ENCODE measurements around the gene CCDC169.
A peak's percentile ranks its signal among the peaks of the same experiment; 100 is the strongest.

CCDC169 gene

GRCh38 chr13:36329361-36329760 lies 31.7 kb upstream of the CCDC169 start:
- Histone ChIP-seq H3K36me3 (ENCODE audit: control insufficient read depth in 2 of 2, insufficient read depth in 1 of 2, low read length in 2 of 2) (peaks cover 27 to 59% of the 10 kb centered on the region in 2 experiments), H3K4me3 (ENCODE audit: low read depth, low read length) (no peak overlapping the region), H3K4me1 (ENCODE audit: control insufficient read depth, insufficient read depth, low read length) (peaks cover 3% of the 10 kb centered on the region; the same call in 1 of the 2 replicates), H3K27ac (ENCODE audit: extremely low read depth, low read depth, low read length) (no peak overlapping the region), H3K9me3 (ENCODE audit: control insufficient read depth, insufficient read depth, low read depth, low read length) (no peaks in the 10 kb centered on the region)
- TF ChIP-seq SCRT2 (tag by site-specific recombination; IDR thresholded peaks at IDR 0.05) (peak; percentile 35; the same call in 1 of the 2 replicates), ZNF23 (tag by site-specific recombination; IDR thresholded peaks at IDR 0.05; ENCODE audit: borderline replicate concordance) (no peak)
- CTCF ChIA-PET: no interaction called here
- POLR2A ChIA-PET: interaction anchor here (0.6 kb wide), 1 partner anchor 21 kb away, joined by 3 read pairs; no protein-coding TSS in a partner anchor

DNA sequence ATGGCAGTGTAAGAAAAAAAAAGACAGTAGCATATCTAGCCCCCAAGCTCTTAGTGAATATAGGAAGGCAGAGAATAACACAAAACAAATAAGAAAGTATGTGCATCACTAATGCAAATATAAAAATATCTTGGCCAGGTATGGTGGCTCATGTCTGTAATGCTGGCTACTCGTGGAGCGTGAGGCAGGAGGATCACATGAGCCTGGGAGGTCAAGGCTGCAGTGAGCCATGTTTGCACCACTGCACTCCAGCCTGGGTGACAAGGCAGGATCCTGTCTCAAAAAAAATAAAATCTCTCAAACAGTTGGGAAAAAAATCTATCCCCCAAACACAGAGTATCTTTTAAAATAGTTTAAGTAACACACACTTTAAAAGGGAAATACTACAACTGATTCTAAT lies 31.2 kb upstream of the CCDC169 start:
- H3K36me3 ChIP-seq (ENCODE audit: control insufficient read depth in 2 of 2, insufficient read depth in 1 of 2, low read length in 2 of 2): peaks cover 27 to 64% of the 10 kb centered on the region in 2 experiments
- CTCF ChIA-PET: no interaction called here
- no peak overlapping the region for H3K4me3 ChIP-seq (ENCODE audit: low read depth, low read length)
- no peak overlapping the region for H3K27ac ChIP-seq (ENCODE audit: extremely low read depth, low read depth, low read length)
- no peaks in the 10 kb centered on the region for H3K9me3 ChIP-seq (ENCODE audit: control insufficient read depth, insufficient read depth, low read depth, low read length)
- peaks cover 3% of the 10 kb centered on the region; the same call in 1 of the 2 replicates for H3K4me1 ChIP-seq (ENCODE audit: control insufficient read depth, insufficient read depth, low read length)
- POLR2A ChIA-PET: no interaction called here
- no peak for TF ChIP-seq ZNF658 (tag by site-specific recombination; IDR thresholded peaks at IDR 0.05)
- TF ChIP-seq ZNF777 (tag by site-specific recombination; IDR thresholded peaks at IDR 0.05; ENCODE audit: borderline replicate concordance): no peak
- TF ChIP-seq ZBTB48 (tag by site-specific recombination; IDR thresholded peaks at IDR 0.05): no peak
- no peak for TF ChIP-seq ZNF677 (tag by site-specific recombination; IDR thresholded peaks at IDR 0.05)
- TF ChIP-seq ZNF239 (tag by site-specific recombination; IDR thresholded peaks at IDR 0.05): no peak
- no peak for TF ChIP-seq OSR2 (tag by site-specific recombination; IDR thresholded peaks at IDR 0.05)
- no peak for TF ChIP-seq ZNF416 (tag by site-specific recombination; IDR thresholded peaks at IDR 0.05)
- TF ChIP-seq ATF2 (tag by site-specific recombination; IDR thresholded peaks at IDR 0.05; ENCODE audit: low read depth): no peak
- TF ChIP-seq, protein P1, sequence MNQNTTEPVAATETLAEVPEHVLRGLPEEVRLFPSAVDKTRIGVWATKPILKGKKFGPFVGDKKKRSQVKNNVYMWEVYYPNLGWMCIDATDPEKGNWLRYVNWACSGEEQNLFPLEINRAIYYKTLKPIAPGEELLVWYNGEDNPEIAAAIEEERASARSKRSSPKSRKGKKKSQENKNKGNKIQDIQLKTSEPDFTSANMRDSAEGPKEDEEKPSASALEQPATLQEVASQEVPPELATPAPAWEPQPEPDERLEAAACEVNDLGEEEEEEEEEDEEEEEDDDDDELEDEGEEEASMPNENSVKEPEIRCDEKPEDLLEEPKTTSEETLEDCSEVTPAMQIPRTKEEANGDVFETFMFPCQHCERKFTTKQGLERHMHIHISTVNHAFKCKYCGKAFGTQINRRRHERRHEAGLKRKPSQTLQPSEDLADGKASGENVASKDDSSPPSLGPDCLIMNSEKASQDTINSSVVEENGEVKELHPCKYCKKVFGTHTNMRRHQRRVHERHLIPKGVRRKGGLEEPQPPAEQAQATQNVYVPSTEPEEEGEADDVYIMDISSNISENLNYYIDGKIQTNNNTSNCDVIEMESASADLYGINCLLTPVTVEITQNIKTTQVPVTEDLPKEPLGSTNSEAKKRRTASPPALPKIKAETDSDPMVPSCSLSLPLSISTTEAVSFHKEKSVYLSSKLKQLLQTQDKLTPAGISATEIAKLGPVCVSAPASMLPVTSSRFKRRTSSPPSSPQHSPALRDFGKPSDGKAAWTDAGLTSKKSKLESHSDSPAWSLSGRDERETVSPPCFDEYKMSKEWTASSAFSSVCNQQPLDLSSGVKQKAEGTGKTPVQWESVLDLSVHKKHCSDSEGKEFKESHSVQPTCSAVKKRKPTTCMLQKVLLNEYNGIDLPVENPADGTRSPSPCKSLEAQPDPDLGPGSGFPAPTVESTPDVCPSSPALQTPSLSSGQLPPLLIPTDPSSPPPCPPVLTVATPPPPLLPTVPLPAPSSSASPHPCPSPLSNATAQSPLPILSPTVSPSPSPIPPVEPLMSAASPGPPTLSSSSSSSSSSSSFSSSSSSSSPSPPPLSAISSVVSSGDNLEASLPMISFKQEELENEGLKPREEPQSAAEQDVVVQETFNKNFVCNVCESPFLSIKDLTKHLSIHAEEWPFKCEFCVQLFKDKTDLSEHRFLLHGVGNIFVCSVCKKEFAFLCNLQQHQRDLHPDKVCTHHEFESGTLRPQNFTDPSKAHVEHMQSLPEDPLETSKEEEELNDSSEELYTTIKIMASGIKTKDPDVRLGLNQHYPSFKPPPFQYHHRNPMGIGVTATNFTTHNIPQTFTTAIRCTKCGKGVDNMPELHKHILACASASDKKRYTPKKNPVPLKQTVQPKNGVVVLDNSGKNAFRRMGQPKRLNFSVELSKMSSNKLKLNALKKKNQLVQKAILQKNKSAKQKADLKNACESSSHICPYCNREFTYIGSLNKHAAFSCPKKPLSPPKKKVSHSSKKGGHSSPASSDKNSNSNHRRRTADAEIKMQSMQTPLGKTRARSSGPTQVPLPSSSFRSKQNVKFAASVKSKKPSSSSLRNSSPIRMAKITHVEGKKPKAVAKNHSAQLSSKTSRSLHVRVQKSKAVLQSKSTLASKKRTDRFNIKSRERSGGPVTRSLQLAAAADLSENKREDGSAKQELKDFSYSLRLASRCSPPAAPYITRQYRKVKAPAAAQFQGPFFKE (tag by site-specific recombination; IDR thresholded peaks at IDR 0.05; ENCODE audit: borderline replicate concordance): no peak
- no peak for TF ChIP-seq ZNF76 (tag by site-specific recombination; IDR thresholded peaks at IDR 0.05; ENCODE audit: borderline replicate concordance, low read depth)
- no peak for TF ChIP-seq ZNF280C (tag by site-specific recombination; IDR thresholded peaks at IDR 0.05)
- no peak for TF ChIP-seq ZNF558 (tag by site-specific recombination; IDR thresholded peaks at IDR 0.05)
- no peak for TF ChIP-seq SCRT1 (tag by site-specific recombination; IDR thresholded peaks at IDR 0.05; ENCODE audit: borderline replicate concordance)
- TF ChIP-seq ZNF423 (tag by site-specific recombination; IDR thresholded peaks at IDR 0.05): no peak
- TF ChIP-seq ZNF391 (tag by site-specific recombination; IDR thresholded peaks at IDR 0.05; ENCODE audit: borderline replicate concordance, low read depth): no peak
- TF ChIP-seq, protein P2, sequence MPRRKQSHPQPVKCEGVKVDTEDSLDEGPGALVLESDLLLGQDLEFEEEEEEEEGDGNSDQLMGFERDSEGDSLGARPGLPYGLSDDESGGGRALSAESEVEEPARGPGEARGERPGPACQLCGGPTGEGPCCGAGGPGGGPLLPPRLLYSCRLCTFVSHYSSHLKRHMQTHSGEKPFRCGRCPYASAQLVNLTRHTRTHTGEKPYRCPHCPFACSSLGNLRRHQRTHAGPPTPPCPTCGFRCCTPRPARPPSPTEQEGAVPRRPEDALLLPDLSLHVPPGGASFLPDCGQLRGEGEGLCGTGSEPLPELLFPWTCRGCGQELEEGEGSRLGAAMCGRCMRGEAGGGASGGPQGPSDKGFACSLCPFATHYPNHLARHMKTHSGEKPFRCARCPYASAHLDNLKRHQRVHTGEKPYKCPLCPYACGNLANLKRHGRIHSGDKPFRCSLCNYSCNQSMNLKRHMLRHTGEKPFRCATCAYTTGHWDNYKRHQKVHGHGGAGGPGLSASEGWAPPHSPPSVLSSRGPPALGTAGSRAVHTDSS (tag by site-specific recombination; IDR thresholded peaks at IDR 0.05): no peak
- TF ChIP-seq ZNF202 (tag by site-specific recombination; IDR thresholded peaks at IDR 0.05; ENCODE audit: borderline replicate concordance): no peak
- no peak for TF ChIP-seq ZBTB8A (tag by site-specific recombination; IDR thresholded peaks at IDR 0.05)
- no peak for TF ChIP-seq HOXD13 (CRISPR knock-in tag; IDR thresholded peaks at IDR 0.05; ENCODE audit: borderline replicate concordance)
